GM12878 (cell line): ENCODE measurements around the gene CRYBG3. TPM values are rescaled to one million over a fixed set of nuclear protein-coding genes. Genes with fewer than 3 reads are reported as not detected.
A peak's percentile ranks its signal among the peaks of the same experiment; 100 is the strongest.

Experiments used
- ATAC-seq: fragments of 200-7000 bp; cut with Tn5 transposase; 3 replicates; pipeline ENCODE4 v1.9.1; 2020; ENCODE audit warnings: mild to moderate bottlenecking, moderate library complexity
- BruUV-seq: library from RNA; stranded (reverse); fragments of 400-500 nt; replicated peaks from 2 replicates; lab custom pipeline; 2021; lab: Mats Ljungman, UMichigan
- CTCF ChIA-PET: fragments of 300-600 bp; sonication (Branson Sonifier 250); formaldehyde crosslinking; extraction: SDS; loops from one replicate; lab custom pipeline; 2021; ENCODE audit warnings: inconsistent platforms; lab: Yijun Ruan, JAX
- POLR2A ChIA-PET: fragments of 350-600 bp; formaldehyde crosslinking; extraction: SDS; loops from one replicate; lab custom pipeline; 2021; ENCODE audit warnings: inconsistent platforms; lab: Charles Lee
- RAD21 ChIA-PET: fragments of 300-600 bp; sonication (Branson Sonifier 250); formaldehyde crosslinking; loops from one replicate; lab custom pipeline; 2023; ENCODE audit warnings: antibody characterized with exemption; ENCODE audit not compliant: unreplicated experiment; lab: Charles Lee
- SMC1A ChIA-PET: fragments of 300-600 bp; sonication (Branson Sonifier 250); formaldehyde crosslinking; loops from one replicate; lab custom pipeline; 2023; ENCODE audit not compliant: unreplicated experiment, uncharacterized antibody; lab: Charles Lee
- DNase-seq: peaks from one replicate; pipeline ENCODE4 v3.0.0-alpha.2; 2011; ENCODE audit warnings: low read depth, low spot score
- FAIRE-seq: peaks from 3 replicates; lab custom pipeline; 2011; peaks lifted over from hg19 to GRCh38; lab: Jason Lieb, UNC
- H2AFZ ChIP-seq: 2 replicates; pipeline ENCODE4 v1.6.0; 2011; ENCODE audit warnings: low read depth, low read length, control low read depth; ENCODE audit not compliant: control insufficient read depth
- H3K27ac ChIP-seq: 2 replicates; pipeline ENCODE4 v1.5.1; 2011; ENCODE audit warnings: control low read depth; ENCODE audit not compliant: control insufficient read depth, insufficient read depth
- H3K27me3 ChIP-seq, 2 experiments: replicated peaks in 1 of 2; 2 replicates each; pipeline versions ENCODE4 v1.6.0 to v1.6.1; 2011; ENCODE audit warnings: low read length in 1 of 2; ENCODE audit not compliant: control insufficient read depth in 2 of 2, insufficient read depth in 2 of 2
- H3K36me3 ChIP-seq, 2 experiments: 2 replicates each; pipeline ENCODE4 v1.5.1; 2011; ENCODE audit warnings: low read length in 1 of 2; ENCODE audit not compliant: control insufficient read depth in 2 of 2, insufficient read depth in 2 of 2
- H3K4me1 ChIP-seq: 2 replicates; pipeline ENCODE4 v1.6.1; 2011; ENCODE audit warnings: mild to moderate bottlenecking, low read length, moderate library complexity, mixed read lengths; ENCODE audit not compliant: control insufficient read depth, insufficient read depth
- H3K4me2 ChIP-seq: 2 replicates; pipeline ENCODE4 v1.6.0; 2011; ENCODE audit warnings: control low read depth; ENCODE audit not compliant: control insufficient read depth, insufficient read depth
- H3K4me3 ChIP-seq: fragments of 200-600 bp; sonication (generic); 2 replicates; pipeline ENCODE4 v1.5.1; 2016
- H3K79me2 ChIP-seq: 2 replicates; pipeline ENCODE4 v1.6.0; 2011; ENCODE audit warnings: low read length; ENCODE audit not compliant: control insufficient read depth, insufficient read depth
- H3K9ac ChIP-seq: 2 replicates; pipeline ENCODE4 v1.8.0; 2011; ENCODE audit warnings: low read length, control low read depth, mixed read lengths; ENCODE audit not compliant: control insufficient read depth, insufficient read depth
- H3K9me3 ChIP-seq: replicated peaks from 3 replicates; pipeline ENCODE4 v1.5.1; 2011; ENCODE audit warnings: mild to moderate bottlenecking, low read length; ENCODE audit not compliant: control insufficient read depth, insufficient read depth
- H4K20me1 ChIP-seq: 2 replicates; pipeline ENCODE4 v1.6.0; 2011; ENCODE audit not compliant: control insufficient read depth, insufficient read depth
- FOS ChIP-seq: IDR thresholded peaks from 3 replicates; pipeline ENCODE4 v1.6.1; 2011; ENCODE audit warnings: borderline replicate concordance; ENCODE audit not compliant: insufficient read length; ENCODE audit errors: extremely low read depth
- GABPA ChIP-seq: IDR thresholded peaks from 2 replicates; pipeline ENCODE4 v1.6.1; 2014; ENCODE audit warnings: antibody characterized with exemption, low read depth, mild to moderate bottlenecking, inconsistent platforms
- GATAD2B ChIP-seq: fragments of 450-650 bp; conservative IDR thresholded peaks from 2 replicates; pipeline ENCODE4 v1.6.1; 2017; ENCODE audit warnings: low read depth, mild to moderate bottlenecking, moderate library complexity
- IKZF1 ChIP-seq: fragments of 450-650 bp; conservative IDR thresholded peaks from 2 replicates; pipeline ENCODE4 v1.6.1; 2017; ENCODE audit warnings: antibody characterized with exemption, mild to moderate bottlenecking
- LARP7 ChIP-seq: fragments of 450-650 bp; IDR thresholded peaks from 2 replicates; pipeline ENCODE4 v1.6.1; 2017; ENCODE audit warnings: mild to moderate bottlenecking
- SMARCA5 ChIP-seq: fragments of 450-650 bp; IDR thresholded peaks from 2 replicates; pipeline ENCODE4 v1.6.1; 2017; ENCODE audit warnings: mild to moderate bottlenecking
- ZZZ3 ChIP-seq: IDR thresholded peaks from 2 replicates; pipeline ENCODE4 v1.6.1; 2011; ENCODE audit warnings: low read depth; ENCODE audit not compliant: control insufficient read depth, insufficient read length
- WGBS: methylation state at CpG from one replicate; pipeline ENCODE4 v1.1.6; 2016; ENCODE audit warnings: low lambda C conversion rate; ENCODE audit not compliant: insufficient replicate concordance, insufficient coverage; ENCODE audit errors: missing lambda C conversion rate; 5-methylcytosine and 5-hydroxymethylcytosine counted together
- in situ Hi-C: fragments of 300-500 bp; cut with MboI; formaldehyde crosslinking; loops from 9 replicates; pipeline ENCODE4 v1.14.3; 2018; ENCODE audit warnings: mixed read lengths
- intact Hi-C: fragments of 100-400 bp; cut with micrococcal nuclease; formaldehyde crosslinking; loops from one replicate; pipeline ENCODE4 v1.14.2; 2022; ENCODE audit not compliant: unreplicated experiment
- polyA plus RNA-seq, 11 experiments: library from polyadenylated mRNA; depleted of rRNA in 4 of 11; unstranded in 6 of 11; stranded (reverse) in 5 of 11; fragments of >200 nt; fragmentation: Nextera tagmentation in 4 of 11; fragmentation: Illumina TruSeq in 1 of 11; extraction: Ambion mirVana in 4 of 11; extraction: Trizol in 1 of 11; gene quantifications; 1 replicate in 1 of 11; 2 replicates in 10 of 11; pipeline versions ENCODE4 v1.2.1 to v1.2.3, GENCODE V29; 2011 to 2016; ENCODE audit warnings: inconsistent platforms in 2 of 11, missing spikeins in 2 of 11, low read depth in 1 of 11
- total RNA-seq, 4 experiments: library from RNA; depleted of rRNA in 3 of 4; stranded (reverse); fragments of >200 nt in 3 of 4; fragmentation: Illumina TruSeq in 1 of 4; extraction: Trizol in 1 of 4; gene quantifications; 2 replicates each; pipeline versions ENCODE4 v1.2.1 to v1.2.3, GENCODE V29; 2013 to 2021

The CRYBG3 gene
- total and polyA plus RNA-seq, 10 of the 15 experiments (the other 5 are each of a cell fraction or from before 2014, with no cell fraction given), result 0.11 to 5.4 (median 1.6) TPM

DNA sequence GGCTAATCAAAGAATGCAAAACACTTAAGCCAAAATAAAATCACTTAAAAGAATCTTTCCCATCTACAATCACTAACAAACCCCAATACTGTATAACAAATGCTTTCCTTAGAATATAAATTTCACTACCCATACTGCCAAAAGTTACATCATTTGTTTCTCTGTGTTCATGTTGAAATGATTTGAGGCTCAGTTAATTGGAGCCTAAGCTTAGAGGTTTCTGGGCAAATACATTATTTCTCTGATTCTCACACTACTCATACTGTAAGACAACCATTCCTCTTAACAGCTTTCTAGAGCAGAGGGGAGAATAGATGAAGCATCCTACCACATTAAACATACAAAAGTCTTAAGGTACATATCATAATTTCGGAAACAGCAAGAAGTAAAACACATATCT lies 148.3 kb downstream of the CRYBG3 start:
- peaks cover 42% of the 10 kb centered on the region for H3K79me2 ChIP-seq
- ATAC-seq (no peak), DNase-seq (no peak), FAIRE-seq (no peak)
- 0 out of 2 replicates have a peak, but pooled peaks cover 3% of the 10 kb centered on the region for H3K4me1 ChIP-seq
- intact Hi-C loops, result loop anchor here (5.0 kb wide), 1 partner anchor 52 kb away; no protein-coding TSS in a partner anchor
- ChIA-PET RAD21 (interaction anchor here (0.9 kb wide), 1 partner anchor 52 kb away, joined by 3 read pairs; no protein-coding TSS in a partner anchor), CTCF (interaction anchor here (0.6 to 1.5 kb wide), 4 partner anchors 17 to 468 kb away, joined by 3 to 4 read pairs (median 4); no protein-coding TSS in a partner anchor), POLR2A (no interaction called here), SMC1A (interaction anchor here (0.6 to 1.8 kb wide), 4 partner anchors 14 to 196 kb away, joined by 3 to 4 read pairs (median 4); no protein-coding TSS in a partner anchor)
- H3K36me3 ChIP-seq, result peaks cover 0 to 9% of the 10 kb centered on the region in 2 experiments; a peak in 1 of 4 replicates
- no peak overlapping the region for H2AFZ ChIP-seq
- in situ Hi-C loops, result no loop called here
- 0 out of 2 replicates have a peak overlapping the region, but pooled peaks have one; percentile 1 for H3K4me2 ChIP-seq
- H4K20me1 ChIP-seq, result no peaks in the 10 kb centered on the region
- peak overlapping the region; percentile 74 for H3K4me3 ChIP-seq
- no peak overlapping the region for H3K27ac ChIP-seq
- H3K27me3 ChIP-seq, result no peaks in the 10 kb centered on the region
- no peak overlapping the region for H3K9ac ChIP-seq
- TF ChIP-seq LARP7, result no peak
- no peak for TF ChIP-seq GATAD2B
- TF ChIP-seq GABPA, result no peak
- TF ChIP-seq FOS, result no peak
- TF ChIP-seq ZZZ3, result no peak
- no peak for TF ChIP-seq SMARCA5
- TF ChIP-seq IKZF1, result no peak
- BruUV-seq, result no TSS peak
- no peaks in the 10 kb centered on the region for H3K9me3 ChIP-seq
- WGBS, result 100% methylated on average over 1 of the region's 1 CpG
